HepG2 (cell line): Measurements from ENCODE around the gene CSTB. TPM values are rescaled to one million over a fixed set of nuclear protein-coding genes. Genes with fewer than 3 reads are reported as not detected.
A peak's percentile ranks its signal among the peaks of the same experiment; 100 is the strongest.

ENCODE experiments used
- ARHGAP35 ChIP-seq: sonication (generic); formaldehyde crosslinking; IDR thresholded peaks from 2 replicates; pipeline ENCODE4 v1.9.0; 2022; ENCODE audit warnings: mild to moderate bottlenecking, inconsistent platforms, moderate library complexity, missing genetic modification reagents, borderline replicate concordance
- CEBPG ChIP-seq: IDR thresholded peaks from 2 replicates; pipeline ENCODE4 v1.6.1; 2016
- DR1 ChIP-seq: sonication (generic); formaldehyde crosslinking; IDR thresholded peaks from 2 replicates; pipeline ENCODE4 v1.8.0; 2021; ENCODE audit warnings: mild to moderate bottlenecking, missing genetic modification reagents, inconsistent platforms
- ISX ChIP-seq: sonication (generic); formaldehyde crosslinking; conservative IDR thresholded peaks from 2 replicates; pipeline ENCODE4 v1.5.0; 2020; ENCODE audit warnings: missing genetic modification reagents
- MEIS1 ChIP-seq: sonication (generic); formaldehyde crosslinking; IDR thresholded peaks from 2 replicates; pipeline ENCODE4 v1.9.0; 2021; ENCODE audit warnings: mild to moderate bottlenecking, missing genetic modification reagents, moderate library complexity, borderline replicate concordance
- MEIS2 ChIP-seq: sonication (generic); formaldehyde crosslinking; IDR thresholded peaks from 2 replicates; pipeline ENCODE4 v1.9.0; 2021; ENCODE audit warnings: mild to moderate bottlenecking, missing genetic modification reagents
- PHF21A ChIP-seq: sonication (generic); formaldehyde crosslinking; IDR thresholded peaks from 2 replicates; pipeline ENCODE4 v1.5.0; 2020; ENCODE audit warnings: mild to moderate bottlenecking, missing genetic modification reagents
- REXO4 ChIP-seq: sonication (generic); formaldehyde crosslinking; IDR thresholded peaks from 2 replicates; pipeline ENCODE4 v1.8.0; 2022; ENCODE audit warnings: missing genetic modification reagents, mild to moderate bottlenecking, borderline replicate concordance
- RXRA ChIP-seq: sonication (generic); formaldehyde crosslinking; IDR thresholded peaks from 2 replicates; pipeline ENCODE4 v1.5.1; 2020; ENCODE audit warnings: missing genetic modification reagents
- TBL1XR1 ChIP-seq: fragments of 150-350 bp; IDR thresholded peaks from 2 replicates; pipeline ENCODE4 v1.6.1; 2014; ENCODE audit warnings: borderline replicate concordance, low read length; ENCODE audit not compliant: partially characterized antibody
- TOE1 ChIP-seq: sonication (generic); formaldehyde crosslinking; IDR thresholded peaks from 2 replicates; pipeline ENCODE4 v1.4.0; 2020; ENCODE audit warnings: mild to moderate bottlenecking, missing genetic modification reagents
- YEATS4 ChIP-seq: sonication (generic); formaldehyde crosslinking; IDR thresholded peaks from 2 replicates; pipeline ENCODE4 v1.4.0; 2020; ENCODE audit warnings: missing genetic modification reagents, borderline replicate concordance
- ZBTB38 ChIP-seq: sonication (generic); formaldehyde crosslinking; IDR thresholded peaks from 2 replicates; pipeline ENCODE4 v1.5.1; 2020; ENCODE audit warnings: mild to moderate bottlenecking, missing genetic modification reagents
- ZNF101 ChIP-seq: sonication (generic); formaldehyde crosslinking; IDR thresholded peaks from 2 replicates; pipeline ENCODE4 v1.4.0; 2020; ENCODE audit warnings: mild to moderate bottlenecking, low read depth, missing genetic modification reagents, borderline replicate concordance
- ZNF20 ChIP-seq: sonication (generic); formaldehyde crosslinking; IDR thresholded peaks from 2 replicates; pipeline ENCODE4 v1.4.0; 2020; ENCODE audit warnings: mild to moderate bottlenecking, moderate library complexity, missing genetic modification reagents
- ZNF713 ChIP-seq: sonication (generic); formaldehyde crosslinking; IDR thresholded peaks from 2 replicates; pipeline ENCODE4 v1.4.0; 2020; ENCODE audit warnings: mild to moderate bottlenecking, missing genetic modification reagents
- ZNF768 ChIP-seq: sonication (generic); formaldehyde crosslinking; IDR thresholded peaks from 2 replicates; pipeline ENCODE4 v1.4.0; 2020; ENCODE audit warnings: missing genetic modification reagents
- ZNF788 ChIP-seq: sonication (generic); formaldehyde crosslinking; IDR thresholded peaks from 2 replicates; pipeline ENCODE4 v1.5.0; 2020; ENCODE audit warnings: mild to moderate bottlenecking, missing genetic modification reagents, borderline replicate concordance
- polyA plus RNA-seq, 8 experiments: library from polyadenylated mRNA; depleted of rRNA in 3 of 8; stranded (reverse) in 7 of 8; unstranded in 1 of 8; fragments of >200 nt; fragmentation: Illumina TruSeq in 4 of 8; extraction: Trizol in 4 of 8; gene quantifications; 2 replicates each; pipeline versions ENCODE4 v1.2.1 to v1.2.3, GENCODE V29; 2011 to 2016; ENCODE audit warnings: low read depth in 4 of 8, missing spikeins in 1 of 8, mixed read lengths in 1 of 8; ENCODE audit not compliant: insufficient read depth in 1 of 8
- total RNA-seq, 5 experiments: library from RNA; depleted of rRNA; stranded (reverse); fragments of >200 nt; fragmentation: Illumina TruSeq; extraction: Trizol; gene quantifications; 2 replicates each; pipeline ENCODE4 v1.2.3, GENCODE V29; 2016; ENCODE audit warnings: low read depth in 1 of 5
- TF ChIP-seq, protein P1 (sequence below): IDR thresholded peaks from 2 replicates; pipeline ENCODE4 v1.6.1; 2016; ENCODE audit warnings: low read depth, control low read depth
- TF ChIP-seq, protein P2 (sequence below): sonication (generic); formaldehyde crosslinking; IDR thresholded peaks from 2 replicates; pipeline ENCODE4 v1.4.0; 2020; ENCODE audit warnings: mild to moderate bottlenecking, low read depth, missing genetic modification reagents
- TF ChIP-seq, protein P3 (sequence below): sonication (generic); formaldehyde crosslinking; IDR thresholded peaks from 2 replicates; pipeline ENCODE4 v1.5.0; 2020; ENCODE audit warnings: missing genetic modification reagents
- TF ChIP-seq, protein P4 (sequence below): sonication (generic); formaldehyde crosslinking; IDR thresholded peaks from 2 replicates; pipeline ENCODE4 v1.4.0; 2020; ENCODE audit warnings: missing genetic modification reagents, low read depth, mild to moderate bottlenecking, borderline replicate concordance

Gene CSTB
- total and polyA plus RNA-seq, 2 of the 13 experiments (the other 11 are each of a cell fraction or from before 2014, with no cell fraction given): 11.7 to 94.1 TPM

DNA sequence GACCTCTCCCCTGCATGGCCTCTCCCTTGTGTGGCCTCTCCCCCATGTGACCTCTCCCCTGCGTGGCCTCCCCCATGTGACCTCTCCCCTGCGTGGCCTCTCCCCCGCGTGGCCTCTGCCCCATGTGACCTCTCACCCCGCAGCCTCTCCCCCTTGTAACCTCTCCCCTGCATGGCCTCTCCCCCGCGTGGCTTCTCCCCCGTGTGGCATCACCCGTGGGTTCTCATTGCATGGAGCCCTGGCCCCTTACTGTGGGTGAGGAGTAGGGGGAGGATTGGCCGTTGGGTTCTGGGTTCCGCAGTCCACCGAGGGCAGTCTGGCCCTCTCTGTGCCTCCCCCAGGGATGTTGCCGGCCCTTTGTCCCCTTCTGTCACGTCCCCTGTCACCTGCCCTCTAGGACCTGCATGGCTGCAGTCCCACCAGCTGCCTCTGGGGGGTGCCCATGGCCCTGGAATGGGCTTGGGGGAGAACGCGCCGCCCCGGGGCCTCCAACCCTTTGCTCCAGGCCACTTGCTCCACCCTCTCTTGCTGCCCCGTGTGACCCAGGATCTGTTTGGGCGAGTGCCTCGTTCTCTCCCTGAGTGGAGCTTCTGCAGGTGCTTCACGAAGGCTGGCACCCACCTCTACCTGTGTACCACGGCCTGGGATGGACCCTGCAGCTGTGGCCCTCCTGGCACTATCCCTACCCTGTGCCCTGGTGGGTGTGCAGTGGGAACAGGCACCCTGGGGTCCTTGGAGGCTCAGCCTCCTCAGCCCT lies 34.6 kb upstream of the CSTB start (continued):
- TF ChIP-seq DR1 (0 out of 2 replicates have a peak, but pooled peaks have one; percentile 19), MEIS1 (CRISPR knock-in tag) (0 out of 2 replicates have a peak, but pooled peaks have one; percentile 51), ZNF713 (CRISPR knock-in tag) (no peak), ISX (CRISPR knock-in tag) (no peak), YEATS4 (CRISPR knock-in tag) (no peak), ARHGAP35 (CRISPR knock-in tag) (0 out of 2 replicates have a peak, but pooled peaks have one; percentile 64), RXRA (peak; percentile 33; the same call in 1 of the 2 replicates), ZNF768 (CRISPR knock-in tag) (no peak), TOE1 (CRISPR knock-in tag) (no peak), TBL1XR1 (no peak), ZNF788 (peak; percentile 23; the same call in 1 of the 2 replicates), PHF21A (CRISPR knock-in tag) (no peak), ZNF101 (CRISPR knock-in tag) (no peak), CEBPG (0 out of 2 replicates have a peak, but pooled peaks have one; percentile 17), REXO4 (CRISPR knock-in tag) (no peak), ZNF20 (CRISPR knock-in tag) (no peak), ZBTB38 (CRISPR knock-in tag) (no peak), MEIS2 (peak; percentile 64; the same call in 1 of the 2 replicates)
- TF ChIP-seq, protein P1, sequence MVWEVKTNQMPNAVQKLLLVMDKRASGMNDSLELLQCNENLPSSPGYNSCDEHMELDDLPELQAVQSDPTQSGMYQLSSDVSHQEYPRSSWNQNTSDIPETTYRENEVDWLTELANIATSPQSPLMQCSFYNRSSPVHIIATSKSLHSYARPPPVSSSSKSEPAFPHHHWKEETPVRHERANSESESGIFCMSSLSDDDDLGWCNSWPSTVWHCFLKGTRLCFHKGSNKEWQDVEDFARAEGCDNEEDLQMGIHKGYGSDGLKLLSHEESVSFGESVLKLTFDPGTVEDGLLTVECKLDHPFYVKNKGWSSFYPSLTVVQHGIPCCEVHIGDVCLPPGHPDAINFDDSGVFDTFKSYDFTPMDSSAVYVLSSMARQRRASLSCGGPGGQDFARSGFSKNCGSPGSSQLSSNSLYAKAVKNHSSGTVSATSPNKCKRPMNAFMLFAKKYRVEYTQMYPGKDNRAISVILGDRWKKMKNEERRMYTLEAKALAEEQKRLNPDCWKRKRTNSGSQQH (CRISPR knock-in tag): no peak
- TF ChIP-seq, protein P2, sequence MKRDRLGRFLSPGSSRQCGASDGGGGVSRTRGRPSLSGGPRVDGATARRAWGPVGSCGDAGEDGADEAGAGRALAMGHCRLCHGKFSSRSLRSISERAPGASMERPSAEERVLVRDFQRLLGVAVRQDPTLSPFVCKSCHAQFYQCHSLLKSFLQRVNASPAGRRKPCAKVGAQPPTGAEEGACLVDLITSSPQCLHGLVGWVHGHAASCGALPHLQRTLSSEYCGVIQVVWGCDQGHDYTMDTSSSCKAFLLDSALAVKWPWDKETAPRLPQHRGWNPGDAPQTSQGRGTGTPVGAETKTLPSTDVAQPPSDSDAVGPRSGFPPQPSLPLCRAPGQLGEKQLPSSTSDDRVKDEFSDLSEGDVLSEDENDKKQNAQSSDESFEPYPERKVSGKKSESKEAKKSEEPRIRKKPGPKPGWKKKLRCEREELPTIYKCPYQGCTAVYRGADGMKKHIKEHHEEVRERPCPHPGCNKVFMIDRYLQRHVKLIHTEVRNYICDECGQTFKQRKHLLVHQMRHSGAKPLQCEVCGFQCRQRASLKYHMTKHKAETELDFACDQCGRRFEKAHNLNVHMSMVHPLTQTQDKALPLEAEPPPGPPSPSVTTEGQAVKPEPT: 0 out of 2 replicates have a peak, but pooled peaks have one; percentile 48
- TF ChIP-seq, protein P3, sequence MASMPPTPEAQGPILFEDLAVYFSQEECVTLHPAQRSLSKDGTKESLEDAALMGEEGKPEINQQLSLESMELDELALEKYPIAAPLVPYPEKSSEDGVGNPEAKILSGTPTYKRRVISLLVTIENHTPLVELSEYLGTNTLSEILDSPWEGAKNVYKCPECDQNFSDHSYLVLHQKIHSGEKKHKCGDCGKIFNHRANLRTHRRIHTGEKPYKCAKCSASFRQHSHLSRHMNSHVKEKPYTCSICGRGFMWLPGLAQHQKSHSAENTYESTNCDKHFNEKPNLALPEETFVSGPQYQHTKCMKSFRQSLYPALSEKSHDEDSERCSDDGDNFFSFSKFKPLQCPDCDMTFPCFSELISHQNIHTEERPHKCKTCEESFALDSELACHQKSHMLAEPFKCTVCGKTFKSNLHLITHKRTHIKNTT (CRISPR knock-in tag): no peak
- TF ChIP-seq, protein P4, sequence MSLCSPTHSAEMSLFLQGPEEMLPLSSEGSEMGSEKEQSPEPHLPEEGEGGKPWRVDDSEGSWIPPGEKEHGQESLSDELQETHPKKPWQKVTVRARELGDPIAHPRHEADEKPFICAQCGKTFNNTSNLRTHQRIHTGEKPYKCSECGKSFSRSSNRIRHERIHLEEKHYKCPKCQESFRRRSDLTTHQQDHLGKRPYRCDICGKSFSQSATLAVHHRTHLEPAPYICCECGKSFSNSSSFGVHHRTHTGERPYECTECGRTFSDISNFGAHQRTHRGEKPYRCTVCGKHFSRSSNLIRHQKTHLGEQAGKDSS: no peak
